Right renal cortex interstitium (tissue), 3 donors: ENCODE results near the gene ACAD9. TPM values are rescaled to one million over a fixed set of nuclear protein-coding genes. Genes with fewer than 3 reads are reported as not detected.
"Not testable (repeated sequence)": the region's sequence is repeated elsewhere in the genome, so short reads cannot be mapped to it uniquely, and the experiment has no call there.

ENCODE experiments used
- DNase-seq, 3 donors: peaks; one replicate each; pipeline ENCODE4 v3.0.0-alpha.2; 2013; ENCODE audit warnings: low read depth in 3 of 3, low spot score in 2 of 3
- polyA plus RNA-seq, 3 donors: library from polyadenylated mRNA; unstranded; fragments of 120-200 nt; gene quantifications; one replicate each; pipeline ENCODE4 v1.2.1, GENCODE V29; 2013; ENCODE audit not compliant: insufficient read length in 3 of 3

ACAD9 gene
- polyA plus RNA-seq, 3 donors: 28.4 to 35.7 (median 34.5) TPM

GRCh38 chr3:128859630-128860029 lies 19.8 kb upstream of the ACAD9 start:
- no peak for DNase-seq

- no peak for DNase-seq
Measured at GRCh38 chr3:128861491-128861890, 17.9 kb upstream of the ACAD9 start.

GRCh38 chr3:128863560-128863959 lies 15.9 kb upstream of the ACAD9 start:
- DNase-seq: no peak

GRCh38 chr3:128864351-128864811 lies 15.0 kb upstream of the ACAD9 start:
- DNase-seq: no peak

GRCh38 chr3:128864849-128865804 lies 14.3 kb upstream of the ACAD9 start:
- DNase-seq: peak in 2 of 3 donors; percentile 33 to 49

GRCh38 chr3:128867200-128868125 lies 12.0 kb upstream of the ACAD9 start:
- DNase-seq: no peak

GRCh38 chr3:128870347-128870746 lies 9.1 kb upstream of the ACAD9 start:
- DNase-seq: no peak

- no peak for DNase-seq
Measured at GRCh38 chr3:128872282-128872681, 7.1 kb upstream of the ACAD9 start.

- DNase-seq: no peak
Measured at GRCh38 chr3:128872744-128873143, 6.7 kb upstream of the ACAD9 start.

- DNase-seq: no peak
Measured at GRCh38 chr3:128873244-128874022, 6.0 kb upstream of the ACAD9 start.

- DNase-seq: no peak
Measured at GRCh38 chr3:128874481-128875180, 4.8 kb upstream of the ACAD9 start.

- no peak for DNase-seq
Measured at GRCh38 chr3:128875556-128876120, 3.8 kb upstream of the ACAD9 start.

GRCh38 chr3:128878011-128878457 lies 1.4 kb upstream of the ACAD9 start:
- DNase-seq: no peak

GRCh38 chr3:128878556-128879124 lies 780 bp upstream of the ACAD9 start:
- DNase-seq: peak; percentile 27 to 36 (median 32)

GRCh38 chr3:128879991-128880390 lies 571 bp downstream of the ACAD9 start:
- no peak for DNase-seq

GRCh38 chr3:128880455-128880854 lies 1.0 kb downstream of the ACAD9 start:
- DNase-seq: not testable (repeated sequence)

- DNase-seq: no peak
Measured at GRCh38 chr3:128881576-128881975, 2.2 kb downstream of the ACAD9 start.

- DNase-seq: no peak
Measured at GRCh38 chr3:128882719-128883118, 3.3 kb downstream of the ACAD9 start.

- no peak for DNase-seq
Measured at GRCh38 chr3:128884992-128885391, 5.6 kb downstream of the ACAD9 start.
